Fibroblast of lung (primary cell): ENCODE measurements around the gene IFNGR1.

Experiments
- CTCF ChIP-seq, 2 donors: IDR thresholded peaks in 1 of 2; conservative IDR thresholded peaks in 1 of 2; 1 replicate in 1 of 2; 2 replicates in 1 of 2; pipeline ENCODE4 v1.5.1; 2011 to 2012; ENCODE audit warnings: low read length in 2 of 2, control low read depth in 1 of 2, inconsistent platforms in 1 of 2, low read depth in 1 of 2, mild to moderate bottlenecking in 1 of 2
- EZH2 ChIP-seq: IDR thresholded peaks from 2 replicates; pipeline ENCODE4 v1.5.1; 2012; ENCODE audit warnings: low read length, control low read depth, mild to moderate bottlenecking; ENCODE audit errors: missing control alignments

GRCh38 chr6:137160763-137161162 lies 58.4 kb downstream of the IFNGR1 start:
- TF ChIP-seq CTCF (conservative IDR thresholded peaks at IDR 0.05 in 1 of 2, IDR thresholded peaks at IDR 0.05 in 1 of 2; ENCODE audit: low read depth in 1 of 2, low read length in 2 of 2) (no peak), EZH2 (no peak)
